D721Med (cell line): ENCODE results near the gene RABGAP1.

ENCODE experiments used
- DNase-seq: peaks from one replicate; pipeline ENCODE4 v3.0.0; 2011; ENCODE audit warnings: low spot score; ENCODE audit not compliant: insufficient read length
- FAIRE-seq: peaks from 2 replicates; lab custom pipeline; 2011; peaks lifted over from hg19 to GRCh38; lab: Jason Lieb, UNC
- TF ChIP-seq, protein P1 (sequence below): IDR thresholded peaks from 2 replicates; pipeline ENCODE4 v1.5.1; 2012; ENCODE audit warnings: mild to moderate bottlenecking, control low read depth; ENCODE audit not compliant: insufficient read depth; ENCODE audit errors: missing control alignments

The RABGAP1 gene

GRCh38 chr9:122944960-122945888 lies 4.4 kb downstream of the RABGAP1 start:
- TF ChIP-seq, protein P1, sequence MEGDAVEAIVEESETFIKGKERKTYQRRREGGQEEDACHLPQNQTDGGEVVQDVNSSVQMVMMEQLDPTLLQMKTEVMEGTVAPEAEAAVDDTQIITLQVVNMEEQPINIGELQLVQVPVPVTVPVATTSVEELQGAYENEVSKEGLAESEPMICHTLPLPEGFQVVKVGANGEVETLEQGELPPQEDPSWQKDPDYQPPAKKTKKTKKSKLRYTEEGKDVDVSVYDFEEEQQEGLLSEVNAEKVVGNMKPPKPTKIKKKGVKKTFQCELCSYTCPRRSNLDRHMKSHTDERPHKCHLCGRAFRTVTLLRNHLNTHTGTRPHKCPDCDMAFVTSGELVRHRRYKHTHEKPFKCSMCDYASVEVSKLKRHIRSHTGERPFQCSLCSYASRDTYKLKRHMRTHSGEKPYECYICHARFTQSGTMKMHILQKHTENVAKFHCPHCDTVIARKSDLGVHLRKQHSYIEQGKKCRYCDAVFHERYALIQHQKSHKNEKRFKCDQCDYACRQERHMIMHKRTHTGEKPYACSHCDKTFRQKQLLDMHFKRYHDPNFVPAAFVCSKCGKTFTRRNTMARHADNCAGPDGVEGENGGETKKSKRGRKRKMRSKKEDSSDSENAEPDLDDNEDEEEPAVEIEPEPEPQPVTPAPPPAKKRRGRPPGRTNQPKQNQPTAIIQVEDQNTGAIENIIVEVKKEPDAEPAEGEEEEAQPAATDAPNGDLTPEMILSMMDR, result no peak
- FAIRE-seq, result no peak
- DNase-seq, result no peak

GRCh38 chr9:122946461-122947005 lies 5.7 kb downstream of the RABGAP1 start:
- TF ChIP-seq, protein P1, result no peak
- no peak for DNase-seq
- FAIRE-seq, result no peak

DNA sequence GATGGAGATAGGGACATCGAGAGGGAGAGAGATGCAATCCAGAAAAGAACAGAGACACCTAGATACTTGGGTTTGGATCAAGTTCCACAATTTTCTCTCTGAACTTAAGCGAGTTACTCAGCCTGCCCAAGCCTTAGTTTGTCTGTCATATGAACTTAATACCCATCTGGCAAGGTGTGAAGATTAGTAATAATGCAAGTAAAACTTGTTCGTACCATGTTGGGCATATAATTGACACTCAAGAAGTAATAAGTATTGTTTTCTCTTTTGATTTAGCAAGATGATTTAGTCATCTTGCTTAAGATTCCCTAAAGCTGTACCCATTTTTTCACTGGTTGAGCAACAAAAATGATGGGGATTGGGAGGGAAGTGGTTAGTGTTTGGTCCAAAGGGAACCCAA lies 7.5 kb downstream of the RABGAP1 start:
- TF ChIP-seq, protein P1, result no peak
- DNase-seq (no peak), FAIRE-seq (no peak)

GRCh38 chr9:122949696-122950095 lies 8.9 kb downstream of the RABGAP1 start:
- FAIRE-seq (no peak), DNase-seq (no peak)
- TF ChIP-seq, protein P1, result no peak

GRCh38 chr9:122950263-122950662 lies 9.4 kb downstream of the RABGAP1 start:
- DNase-seq, result no peak
- TF ChIP-seq, protein P1, result no peak
- FAIRE-seq, result no peak

DNA sequence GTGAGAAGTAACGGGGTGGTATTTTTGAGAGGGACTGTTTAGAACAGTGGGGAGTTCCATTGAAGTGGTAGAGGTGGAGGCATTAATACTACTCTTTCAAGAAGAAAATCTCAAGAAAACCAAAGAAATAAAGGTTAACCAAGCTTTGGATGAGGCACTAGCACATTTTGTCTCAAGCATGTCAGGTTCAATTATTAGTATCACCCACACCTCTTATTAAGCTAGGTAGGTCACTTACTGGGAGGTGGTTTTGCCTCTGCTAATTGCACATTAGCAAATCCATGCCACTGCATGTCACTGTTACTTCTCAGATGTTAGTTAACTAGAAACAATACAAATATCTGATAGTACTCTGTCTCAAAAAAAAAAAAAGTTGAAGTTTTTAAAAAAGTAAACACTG lies 10.2 kb downstream of the RABGAP1 start:
- TF ChIP-seq, protein P1, result no peak
- DNase-seq (no peak), FAIRE-seq (no peak)

- FAIRE-seq, result no peak
- DNase-seq, result no peak
- TF ChIP-seq, protein P1, result no peak
Measured at GRCh38 chr9:122954253-122954691, 13.5 kb downstream of the RABGAP1 start.
